ENCODE measurements around the gene BRD4.

The BRD4 gene

DNA sequence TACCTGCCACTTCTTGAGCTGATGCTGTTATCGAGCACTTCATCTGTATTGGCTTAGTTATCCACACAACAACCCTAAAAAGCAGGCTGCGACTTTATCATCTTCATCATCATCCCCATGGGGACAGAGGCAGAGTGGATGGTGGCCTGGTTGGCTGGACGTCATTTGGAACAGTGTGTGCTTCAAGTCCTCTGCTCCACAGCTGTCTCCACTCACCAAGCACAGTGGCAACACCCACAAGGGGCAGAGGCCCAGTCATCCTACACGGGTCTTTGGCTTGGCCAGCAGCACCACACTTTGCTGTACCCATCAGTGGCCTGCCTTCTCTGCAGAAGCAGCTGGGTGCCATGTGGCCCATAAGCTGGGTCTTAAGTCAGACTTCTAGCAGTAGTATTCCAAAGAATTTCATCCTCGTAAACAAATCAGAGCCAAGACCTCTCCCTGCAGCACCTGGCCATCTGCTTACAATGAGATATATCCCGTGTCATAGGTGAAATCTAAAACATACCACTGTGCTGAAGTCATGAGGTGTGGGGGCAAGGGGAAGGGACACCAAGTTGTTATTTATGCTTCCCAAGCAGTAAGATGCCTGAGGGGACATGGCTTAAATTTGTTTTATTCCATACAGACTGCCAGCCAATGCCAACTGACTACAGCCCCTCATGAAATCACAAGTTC is 52.2 kb downstream of the BRD4 start:
- H3K4me3 Mint-ChIP-seq: no peak overlapping the region

DNA sequence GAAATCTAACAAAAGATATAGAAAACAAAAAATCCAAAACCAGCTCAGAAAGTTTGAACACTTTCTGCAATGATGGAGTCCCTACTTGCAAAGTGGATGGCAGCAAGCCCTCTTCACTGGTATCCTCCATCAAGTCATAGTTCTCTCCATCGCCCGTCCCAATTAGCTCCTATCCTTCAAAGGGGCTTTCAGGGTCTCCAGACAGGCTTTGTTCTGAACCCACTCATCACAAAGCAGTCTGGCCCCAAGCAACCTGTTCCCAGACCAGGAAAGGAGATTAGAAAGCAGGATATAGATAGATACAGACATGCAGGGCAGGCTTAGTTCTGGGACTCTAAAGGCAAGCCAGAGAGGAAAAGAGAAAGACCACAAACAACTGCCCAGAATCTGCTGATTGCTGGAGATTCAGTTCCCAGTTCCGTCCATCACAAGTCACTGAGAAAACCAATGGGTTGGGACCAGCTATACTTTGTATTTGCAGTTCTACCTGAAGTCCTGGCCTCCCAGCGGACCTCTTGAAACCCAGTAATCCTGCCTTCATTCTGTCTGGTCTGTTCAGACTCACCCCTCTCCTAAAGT is 52.9 kb downstream of the BRD4 start:
- H3K27ac Mint-ChIP-seq: peak overlapping the region; percentile 89
- peaks cover 15% of the 10 kb centered on the region for H3K36me3 Mint-ChIP-seq
- ATAC-seq: no peak
- no peak for DNase-seq (ENCODE audit: low spot score in 2 of 2)
- no peak overlapping the region for H3K4me3 Mint-ChIP-seq
- no peaks in the 10 kb centered on the region for H3K9me3 Mint-ChIP-seq
- H3K4me1 Mint-ChIP-seq: peaks cover 69% of the 10 kb centered on the region

More for the DNA sequence above, 52.2 kb downstream of the BRD4 start:
- peaks cover 77% of the 10 kb centered on the region for H3K4me1 Mint-ChIP-seq
- peaks cover 21% of the 10 kb centered on the region for H3K36me3 Mint-ChIP-seq
- peak; percentile 26 for ATAC-seq
- H3K9me3 Mint-ChIP-seq: no peaks in the 10 kb centered on the region
- no peak for DNase-seq (ENCODE audit: low spot score in 2 of 2)
- peak overlapping the region; percentile 89 for H3K27ac Mint-ChIP-seq

DNA sequence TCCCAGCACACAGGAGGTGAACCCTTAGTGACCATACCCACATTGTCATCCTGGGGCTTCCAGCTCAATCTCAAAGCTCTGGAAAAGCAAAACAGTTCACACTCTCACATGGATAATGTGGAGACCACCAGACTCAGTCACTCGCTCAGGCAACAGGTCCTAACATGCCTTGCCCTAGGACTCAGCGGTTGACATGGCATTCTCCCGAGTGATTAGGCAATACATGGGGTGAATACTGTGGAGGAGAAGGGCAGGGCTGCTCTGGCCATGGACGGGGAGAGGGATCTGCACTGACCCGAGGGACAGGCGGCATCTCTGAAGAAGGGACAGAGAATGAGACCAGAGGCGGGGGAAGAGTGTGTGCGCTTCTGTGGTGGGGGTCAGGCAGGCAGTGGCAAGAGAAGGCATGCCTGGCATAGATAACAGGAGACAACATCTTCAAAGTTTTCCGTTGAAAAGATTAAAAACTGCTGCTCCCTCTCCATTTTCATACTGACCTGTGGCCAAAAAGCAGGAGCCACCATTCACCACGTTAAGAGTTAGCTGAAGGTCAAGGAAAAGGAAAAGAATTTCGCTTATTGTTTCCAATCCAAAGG is 55.6 kb downstream of the BRD4 start:
- no peaks in the 10 kb centered on the region for H3K9me3 Mint-ChIP-seq
- peaks cover 66% of the 10 kb centered on the region for H3K4me1 Mint-ChIP-seq
- peaks cover 34% of the 10 kb centered on the region for H3K36me3 Mint-ChIP-seq
- peak overlapping the region; percentile 83 for H3K27ac Mint-ChIP-seq
- DNase-seq (ENCODE audit: low spot score in 2 of 2) (no peak), ATAC-seq (no peak)
- H3K4me3 Mint-ChIP-seq: no peak overlapping the region

DNA sequence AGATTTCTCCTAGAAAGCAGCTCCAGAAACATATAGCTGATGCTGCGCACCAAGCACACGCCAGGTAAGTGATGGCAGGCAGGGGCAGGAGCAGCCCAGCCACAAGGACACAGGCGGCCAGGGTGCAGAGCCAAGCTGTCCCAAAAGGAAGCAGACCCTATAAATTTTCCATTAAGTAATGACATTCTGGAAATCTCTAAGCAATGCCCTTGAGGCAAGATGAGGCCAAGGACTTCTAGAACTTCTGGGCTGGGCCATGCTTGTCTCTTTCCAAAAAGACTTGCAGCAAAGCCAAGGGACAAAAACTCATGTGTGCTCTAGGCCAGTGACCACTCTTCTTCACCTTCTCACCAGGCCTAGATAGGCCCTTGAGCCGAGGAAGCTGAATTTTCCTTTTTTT is 57.9 kb downstream of the BRD4 start:
- H3K4me1 Mint-ChIP-seq: peaks cover 64% of the 10 kb centered on the region
- ATAC-seq (no peak), DNase-seq (ENCODE audit: low spot score in 2 of 2) (no peak)
- peak overlapping the region; percentile 84 for H3K27ac Mint-ChIP-seq
- H3K36me3 Mint-ChIP-seq: peaks cover 52% of the 10 kb centered on the region
- no peak overlapping the region for H3K4me3 Mint-ChIP-seq
- H3K9me3 Mint-ChIP-seq: no peaks in the 10 kb centered on the region

DNA sequence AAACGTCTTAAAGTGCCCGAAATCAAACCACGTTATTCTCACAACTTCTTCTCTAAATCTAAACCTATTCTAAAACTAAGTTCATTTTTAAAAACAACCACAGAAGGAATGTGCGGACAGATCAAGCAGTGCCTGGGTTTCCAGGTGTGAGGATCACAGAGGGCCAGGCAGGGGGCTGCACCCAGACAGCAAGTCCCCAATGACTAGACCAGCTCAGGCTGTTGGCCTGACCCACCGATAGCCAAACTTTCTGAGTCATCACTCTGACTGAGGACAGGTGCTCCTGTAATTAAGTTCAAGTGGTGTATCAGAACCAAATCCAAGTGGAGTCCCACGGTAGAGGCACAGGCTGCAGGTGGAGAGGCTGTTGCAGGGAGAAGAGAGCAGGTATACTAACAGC is 62.5 kb downstream of the BRD4 start:
- no peak for DNase-seq (ENCODE audit: low spot score in 2 of 2)
- H3K9me3 Mint-ChIP-seq: no peaks in the 10 kb centered on the region
- no peak overlapping the region for H3K4me3 Mint-ChIP-seq
- H3K4me1 Mint-ChIP-seq: peaks cover 65% of the 10 kb centered on the region
- no peak for ATAC-seq
- peak overlapping the region; percentile 44 for H3K27ac Mint-ChIP-seq
- H3K36me3 Mint-ChIP-seq: peaks cover 90% of the 10 kb centered on the region

DNA sequence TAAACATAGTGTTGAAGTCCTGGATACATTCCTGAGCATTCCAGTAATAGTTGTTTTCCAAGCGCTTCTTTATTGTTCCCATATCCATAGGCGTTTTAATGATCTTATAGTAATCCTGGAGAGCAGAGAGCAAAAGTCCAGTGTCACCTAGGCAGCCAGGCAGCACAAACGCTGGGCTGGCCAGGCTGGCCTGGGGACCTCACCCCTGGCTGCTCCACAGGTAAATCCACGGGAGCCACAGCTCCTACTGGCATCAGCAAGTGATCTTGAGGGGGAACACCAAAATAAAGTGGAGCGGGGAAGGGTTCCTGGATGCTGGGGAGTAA is 63.4 kb downstream of the BRD4 start:
- Mint-ChIP-seq H3K4me3 (no peak overlapping the region), H3K36me3 (peaks cover 99% of the 10 kb centered on the region), H3K27ac (peak overlapping the region; percentile 44), H3K9me3 (no peaks in the 10 kb centered on the region), H3K4me1 (peaks cover 60% of the 10 kb centered on the region)
- no peak for DNase-seq (ENCODE audit: low spot score in 2 of 2)
- no peak for ATAC-seq

DNA sequence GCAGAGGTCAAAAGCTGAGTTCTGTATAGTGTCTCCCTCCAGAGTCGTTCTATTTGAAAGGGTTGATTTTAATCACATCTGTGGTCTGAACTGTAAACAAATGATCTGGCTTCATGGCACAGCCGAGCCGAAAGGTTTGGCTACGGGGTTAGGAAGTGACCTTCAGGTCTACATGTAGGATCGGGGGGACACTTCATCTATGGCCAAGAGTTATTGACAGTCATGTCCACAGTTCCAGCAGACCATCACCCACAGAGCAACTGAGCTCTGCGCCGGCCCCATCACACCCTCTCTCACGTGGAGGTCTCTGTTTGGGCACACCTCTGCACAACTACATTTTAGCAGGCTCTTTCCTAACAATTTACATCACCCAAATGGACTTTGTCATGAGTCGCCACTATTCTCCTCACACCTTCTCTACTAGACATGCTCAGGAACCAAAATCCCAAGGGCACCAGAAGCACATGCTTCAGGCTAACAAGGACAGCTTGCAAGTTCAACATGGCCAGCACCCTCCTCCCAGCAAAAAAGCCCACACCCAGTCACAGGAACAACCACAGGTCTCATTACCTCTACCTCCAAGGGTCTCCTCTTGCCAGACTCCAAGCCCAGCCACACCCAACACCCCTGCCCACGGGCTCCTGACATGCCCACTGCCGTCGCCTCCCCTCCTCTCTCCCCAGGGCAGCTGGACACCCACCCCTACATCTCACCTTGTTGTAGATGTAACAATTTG is 64.0 kb downstream of the BRD4 start:
- Mint-ChIP-seq H3K9me3 (no peaks in the 10 kb centered on the region), H3K36me3 (peaks cover 100% of the 10 kb centered on the region), H3K4me1 (peaks cover 57% of the 10 kb centered on the region), H3K4me3 (no peak overlapping the region), H3K27ac (peak overlapping the region; percentile 44)
- DNase-seq (ENCODE audit: low spot score in 2 of 2) (no peak), ATAC-seq (no peak)

DNA sequence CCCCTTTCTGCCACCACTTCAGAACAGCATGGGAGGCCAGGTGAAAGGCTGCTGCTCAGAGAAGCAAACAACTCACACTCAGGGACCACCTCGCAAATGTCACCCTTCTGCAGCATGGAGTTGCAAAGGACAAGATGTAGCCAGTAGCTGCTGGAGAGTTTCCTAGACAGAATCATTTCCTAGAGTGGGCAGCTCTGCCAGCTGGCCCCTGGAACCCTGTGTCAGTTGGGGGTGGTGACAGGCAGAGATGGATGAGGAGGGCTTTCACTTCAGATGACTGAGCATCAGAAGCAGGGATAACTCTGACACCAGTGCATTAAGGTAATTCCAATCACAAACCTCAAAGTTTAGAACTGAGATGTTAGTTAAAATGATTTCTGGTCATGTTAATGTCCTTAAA is 65.7 kb downstream of the BRD4 start:
- no peak overlapping the region for H3K27ac Mint-ChIP-seq
- peaks cover 41% of the 10 kb centered on the region for H3K4me1 Mint-ChIP-seq
- peaks cover 100% of the 10 kb centered on the region for H3K36me3 Mint-ChIP-seq
- DNase-seq (ENCODE audit: low spot score in 2 of 2) (no peak), ATAC-seq (no peak)
- H3K9me3 Mint-ChIP-seq: no peaks in the 10 kb centered on the region
- no peak overlapping the region for H3K4me3 Mint-ChIP-seq

DNA sequence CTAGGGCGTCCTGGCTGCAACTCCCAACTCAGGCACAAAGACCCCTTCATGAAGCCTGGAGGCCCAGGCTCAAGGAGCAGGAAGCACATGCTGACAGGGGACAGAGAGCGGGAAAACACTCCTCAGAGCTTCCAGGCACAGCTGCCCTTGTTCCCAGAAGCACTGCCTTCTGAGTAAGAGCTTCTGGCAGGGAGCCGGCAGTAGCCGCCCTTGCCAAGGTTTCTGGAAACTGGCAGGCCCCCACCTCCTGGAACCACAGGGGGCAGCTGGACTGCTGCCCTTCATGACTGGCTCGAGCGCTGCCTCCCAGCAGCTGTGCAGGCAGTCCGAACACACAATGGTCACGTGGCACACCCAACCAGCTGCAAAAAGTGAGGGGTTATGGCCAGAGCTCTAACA is 66.5 kb downstream of the BRD4 start:
- H3K4me1 Mint-ChIP-seq: peaks cover 33% of the 10 kb centered on the region
- ATAC-seq (peak; percentile 11), DNase-seq (ENCODE audit: low spot score in 2 of 2) (no peak)
- no peak overlapping the region for H3K27ac Mint-ChIP-seq
- no peaks in the 10 kb centered on the region for H3K9me3 Mint-ChIP-seq
- H3K4me3 Mint-ChIP-seq: no peak overlapping the region
- peaks cover 100% of the 10 kb centered on the region for H3K36me3 Mint-ChIP-seq

DNA sequence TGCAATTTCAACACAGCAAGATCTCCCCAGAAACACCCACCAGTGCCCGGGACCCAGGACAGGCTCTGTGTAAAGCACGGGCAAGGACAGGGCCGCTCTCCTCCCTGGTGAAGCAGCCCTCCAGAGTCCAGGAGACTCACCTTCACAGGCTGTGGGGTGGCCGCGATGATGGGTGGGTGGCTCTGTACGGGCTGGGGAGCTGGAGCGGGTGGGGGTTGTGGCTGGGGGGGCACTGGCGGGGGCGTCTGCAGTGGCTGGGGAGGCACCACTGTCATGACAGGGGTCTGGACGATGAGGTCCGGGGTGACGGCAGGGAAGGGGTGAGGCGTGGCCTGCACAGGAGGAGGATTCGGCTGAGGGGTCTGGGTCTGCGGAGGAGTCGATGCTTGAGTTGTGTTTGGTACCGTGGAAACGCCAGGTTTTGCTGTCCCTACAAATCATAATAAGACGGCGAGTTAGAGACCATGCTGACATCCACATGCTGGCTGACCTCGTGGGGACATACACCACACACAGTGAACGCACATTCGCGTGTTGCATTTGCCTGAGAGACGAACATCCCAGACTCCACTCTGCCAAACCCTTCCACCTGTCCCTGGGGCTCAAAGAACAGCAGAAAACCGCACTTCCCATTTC is 67.0 kb downstream of the BRD4 start:
- Mint-ChIP-seq H3K4me1 (peaks cover 28% of the 10 kb centered on the region), H3K36me3 (peaks cover 100% of the 10 kb centered on the region), H3K4me3 (no peak overlapping the region), H3K9me3 (no peaks in the 10 kb centered on the region), H3K27ac (peak overlapping the region; percentile 14)
- ATAC-seq (no peak), DNase-seq (ENCODE audit: low spot score in 2 of 2) (no peak)

DNA sequence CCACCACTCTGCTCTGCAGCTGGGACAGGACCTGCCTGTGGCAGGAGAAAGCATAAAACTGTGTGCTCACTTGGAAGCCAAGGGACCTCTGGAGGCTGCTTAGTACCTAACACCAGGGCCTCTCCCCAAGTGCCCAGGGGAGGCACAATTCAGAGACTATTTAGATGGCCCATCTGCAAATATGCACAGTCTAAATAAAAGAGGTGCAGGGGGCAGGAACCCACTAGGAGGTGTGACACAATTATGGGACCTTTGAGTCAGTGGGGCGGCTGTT is 67.5 kb downstream of the BRD4 start:
- Mint-ChIP-seq H3K4me3 (no peak overlapping the region), H3K4me1 (peaks cover 23% of the 10 kb centered on the region), H3K9me3 (no peaks in the 10 kb centered on the region), H3K36me3 (peaks cover 100% of the 10 kb centered on the region), H3K27ac (peak overlapping the region; percentile 14)
- DNase-seq (ENCODE audit: low spot score in 2 of 2): no peak
- no peak for ATAC-seq

DNA sequence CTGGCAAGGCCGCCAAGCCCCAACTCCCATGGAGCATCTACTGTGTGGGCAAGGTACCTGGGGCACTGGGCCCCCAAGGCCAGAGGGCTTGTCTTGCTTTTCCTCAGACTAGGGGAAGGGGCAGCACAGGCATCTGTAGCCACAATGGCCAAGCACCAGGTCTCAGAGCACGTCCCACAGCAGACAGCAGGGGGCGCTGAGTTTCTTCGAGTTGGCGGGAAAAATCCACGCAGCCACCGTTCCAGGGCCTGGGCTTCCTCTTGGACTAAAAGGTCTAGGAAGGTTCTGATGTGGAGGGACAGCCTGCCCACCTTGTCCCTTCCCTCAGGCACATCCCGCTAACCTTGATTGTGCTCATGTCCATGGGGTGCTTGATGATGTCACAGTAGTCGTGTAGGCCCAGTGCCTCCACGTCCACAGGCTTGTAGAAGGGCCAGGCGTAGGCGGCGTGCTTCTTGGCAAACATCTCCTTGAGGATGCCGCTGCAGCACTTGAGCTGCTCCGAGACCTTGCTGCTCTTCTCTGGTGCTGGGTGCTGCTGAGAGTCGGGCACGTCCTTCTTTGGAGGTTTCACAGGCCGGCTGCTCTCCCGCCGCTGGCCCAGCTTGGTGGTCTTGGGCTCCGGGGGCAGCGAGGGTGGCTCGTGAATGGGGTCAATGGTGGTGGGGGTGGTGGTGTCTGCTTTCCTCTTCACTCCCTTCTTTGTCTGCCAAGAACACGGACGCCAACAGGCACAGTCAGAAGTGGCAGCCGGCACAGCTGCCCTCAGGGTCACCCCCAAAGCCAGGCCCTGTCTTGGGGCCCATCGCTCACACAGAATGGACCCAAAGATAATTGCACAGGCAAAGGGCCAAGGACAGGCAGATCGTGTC is 68.0 kb downstream of the BRD4 start:
- peak overlapping the region; percentile 14 for H3K27ac Mint-ChIP-seq
- peak; percentile 55 for ATAC-seq

DNA sequence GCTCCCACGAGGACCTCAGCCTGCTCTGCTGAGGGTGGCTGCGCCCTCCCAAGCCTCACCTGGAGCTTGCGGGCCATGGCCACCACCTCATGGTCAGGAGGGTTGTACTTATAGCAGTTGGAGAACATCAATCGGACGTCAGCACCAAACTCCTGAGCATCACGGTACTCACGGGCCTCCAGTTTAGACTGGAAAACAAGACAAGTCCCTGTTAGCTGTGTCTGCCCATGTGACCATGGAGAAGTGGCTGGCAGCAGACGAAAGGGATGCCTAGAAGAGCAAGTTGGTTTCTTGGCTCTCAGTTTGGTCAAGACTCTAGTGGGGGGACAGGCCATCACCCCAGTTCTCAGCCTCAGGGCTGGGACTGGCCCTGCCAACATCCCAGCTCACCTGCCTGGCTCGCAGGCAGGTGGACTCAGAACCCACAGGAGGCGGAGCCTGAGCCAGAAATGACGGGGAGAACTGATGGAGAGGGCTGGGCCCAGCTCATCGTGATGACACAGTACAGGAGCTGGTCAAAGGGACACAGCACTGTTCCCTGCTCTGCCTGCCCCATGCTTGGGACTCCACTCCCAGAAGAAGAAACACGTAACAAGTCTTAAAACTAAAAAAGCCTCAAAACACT is 68.9 kb downstream of the BRD4 start:
- Mint-ChIP-seq H3K4me1 (peaks cover 18% of the 10 kb centered on the region), H3K9me3 (no peaks in the 10 kb centered on the region), H3K36me3 (peaks cover 100% of the 10 kb centered on the region), H3K4me3 (no peak overlapping the region), H3K27ac (no peak overlapping the region)
- DNase-seq (ENCODE audit: low spot score in 2 of 2): no peak
- ATAC-seq: no peak

More for the DNA sequence above, 68.0 kb downstream of the BRD4 start:
- Mint-ChIP-seq H3K9me3 (no peaks in the 10 kb centered on the region), H3K4me3 (no peak overlapping the region), H3K4me1 (peaks cover 20% of the 10 kb centered on the region), H3K36me3 (peaks cover 100% of the 10 kb centered on the region)
- peak; percentile 60 to 82 for DNase-seq (ENCODE audit: low spot score in 2 of 2)

DNA sequence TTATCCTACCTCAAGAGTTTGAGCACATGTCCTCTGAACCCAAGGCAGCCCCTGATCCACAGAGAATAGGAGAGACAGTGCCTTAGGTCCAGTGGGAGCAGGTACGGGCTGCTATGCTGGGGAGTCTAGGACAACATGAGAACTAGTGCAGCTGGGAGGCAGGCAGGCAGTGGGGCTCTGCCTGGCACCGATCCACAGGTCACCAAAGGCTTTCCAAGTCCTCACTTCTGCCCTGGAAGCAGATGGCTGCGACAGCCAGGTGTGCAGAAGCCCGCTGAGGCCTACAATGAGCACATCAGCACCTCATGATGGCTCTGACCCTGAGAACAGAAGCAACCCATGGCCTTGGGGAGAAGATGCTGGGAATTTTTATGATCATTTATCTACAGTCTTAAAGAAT is 70.3 kb downstream of the BRD4 start:
- no peak overlapping the region for H3K4me3 Mint-ChIP-seq
- no peak overlapping the region for H3K27ac Mint-ChIP-seq
- no peak for DNase-seq (ENCODE audit: low spot score in 2 of 2)
- no peaks in the 10 kb centered on the region for H3K9me3 Mint-ChIP-seq
- no peak for ATAC-seq
- H3K36me3 Mint-ChIP-seq: peaks cover 100% of the 10 kb centered on the region
- H3K4me1 Mint-ChIP-seq: peaks cover 4% of the 10 kb centered on the region
